GM12878 (cell line): ENCODE measurements around the gene SMIM43. TPM values are rescaled to one million over a fixed set of nuclear protein-coding genes. Genes with fewer than 3 reads are reported as not detected.

Experiments
- ATF3 ChIP-seq: IDR thresholded peaks from 2 replicates; pipeline ENCODE4 v1.6.1; 2011; ENCODE audit warnings: low read depth, mild to moderate bottlenecking, low read length, moderate library complexity, borderline replicate concordance; ENCODE audit errors: extremely low read depth
- BACH1 ChIP-seq: fragments of 450-650 bp; IDR thresholded peaks from 2 replicates; pipeline ENCODE4 v1.6.1; 2017; ENCODE audit warnings: mild to moderate bottlenecking, borderline replicate concordance
- DPF2 ChIP-seq: fragments of 450-650 bp; IDR thresholded peaks from 2 replicates; pipeline ENCODE4 v1.6.1; 2017; ENCODE audit warnings: mild to moderate bottlenecking
- E2F4 ChIP-seq: IDR thresholded peaks from 2 replicates; pipeline ENCODE4 v1.6.1; 2012; ENCODE audit warnings: low read depth, low read length, improper control_type of control experiment
- E2F8 ChIP-seq: fragments of 450-650 bp; IDR thresholded peaks from 2 replicates; pipeline ENCODE4 v1.6.1; 2018; ENCODE audit warnings: mild to moderate bottlenecking, low read depth, moderate library complexity; ENCODE audit not compliant: partially characterized antibody
- EGR1 ChIP-seq, 2 experiments: IDR thresholded peaks; 1 replicate in 1 of 2; 2 replicates in 1 of 2; pipeline ENCODE4 v1.6.1; 2011 to 2012; ENCODE audit warnings: low read depth in 2 of 2, low read length in 2 of 2, borderline replicate concordance in 1 of 2, mild to moderate bottlenecking in 1 of 2, moderate library complexity in 1 of 2
- IKZF1 ChIP-seq: fragments of 450-650 bp; conservative IDR thresholded peaks from 2 replicates; pipeline ENCODE4 v1.6.1; 2017; ENCODE audit warnings: antibody characterized with exemption, mild to moderate bottlenecking
- IRF3 ChIP-seq: fragments of 450-650 bp; IDR thresholded peaks from 2 replicates; pipeline ENCODE4 v1.6.1; 2014; ENCODE audit warnings: mild to moderate bottlenecking
- JUNB ChIP-seq: IDR thresholded peaks from 2 replicates; pipeline ENCODE4 v1.6.1; 2016; ENCODE audit warnings: antibody characterized with exemption, mild to moderate bottlenecking
- MEF2B ChIP-seq: fragments of 450-650 bp; IDR thresholded peaks from 2 replicates; pipeline ENCODE4 v1.6.1; 2018; ENCODE audit warnings: mild to moderate bottlenecking, moderate library complexity; ENCODE audit not compliant: partially characterized antibody, poor library complexity, severe bottlenecking
- MTA2 ChIP-seq: fragments of 450-650 bp; IDR thresholded peaks from 2 replicates; pipeline ENCODE4 v1.6.1; 2016; ENCODE audit warnings: low read depth, mild to moderate bottlenecking, moderate library complexity
- NFYA ChIP-seq: IDR thresholded peaks from 2 replicates; pipeline ENCODE4 v1.6.1; 2011; ENCODE audit warnings: low read depth, mild to moderate bottlenecking, low read length, improper control_type of control experiment, borderline replicate concordance
- NR2C2 ChIP-seq: IDR thresholded peaks from 2 replicates; pipeline ENCODE4 v1.6.1; 2011; ENCODE audit warnings: borderline replicate concordance, low read depth; ENCODE audit not compliant: control insufficient read depth, insufficient read length
- POLR2A ChIP-seq: IDR thresholded peaks from 2 replicates; pipeline ENCODE4 v1.6.1; 2011; ENCODE audit warnings: low read depth, mild to moderate bottlenecking, low read length
- RCOR1 ChIP-seq: conservative IDR thresholded peaks from 2 replicates; pipeline ENCODE4 v1.6.1; 2012; ENCODE audit warnings: low read depth, low read length, improper control_type of control experiment
- RELB ChIP-seq: fragments of 450-650 bp; IDR thresholded peaks from 2 replicates; pipeline ENCODE4 v1.6.1; 2017; ENCODE audit warnings: low read depth, mild to moderate bottlenecking, moderate library complexity
- RUNX3 ChIP-seq: IDR thresholded peaks from 2 replicates; pipeline ENCODE4 v1.6.1; 2012; ENCODE audit warnings: low read length, inconsistent platforms
- TCF3 ChIP-seq: IDR thresholded peaks from 2 replicates; pipeline ENCODE4 v1.6.1; 2012; ENCODE audit warnings: low read depth, mild to moderate bottlenecking, low read length, borderline replicate concordance; ENCODE audit not compliant: insufficient read depth
- ZBED1 ChIP-seq: IDR thresholded peaks from 2 replicates; pipeline ENCODE4 v1.6.1; 2016; ENCODE audit warnings: borderline replicate concordance
- ZBTB33 ChIP-seq: fragments of 450-650 bp; IDR thresholded peaks from 2 replicates; pipeline ENCODE4 v1.6.1; 2017; ENCODE audit warnings: mild to moderate bottlenecking
- polyA plus RNA-seq, 11 experiments: library from polyadenylated mRNA; depleted of rRNA in 4 of 11; unstranded in 6 of 11; stranded (reverse) in 5 of 11; fragments of >200 nt; fragmentation: Nextera tagmentation in 4 of 11; fragmentation: Illumina TruSeq in 1 of 11; extraction: Ambion mirVana in 4 of 11; extraction: Trizol in 1 of 11; gene quantifications; 1 replicate in 1 of 11; 2 replicates in 10 of 11; pipeline versions ENCODE4 v1.2.1 to v1.2.3, GENCODE V29; 2011 to 2016; ENCODE audit warnings: inconsistent platforms in 2 of 11, missing spikeins in 2 of 11, low read depth in 1 of 11
- total RNA-seq, 4 experiments: library from RNA; depleted of rRNA in 3 of 4; stranded (reverse); fragments of >200 nt in 3 of 4; fragmentation: Illumina TruSeq in 1 of 4; extraction: Trizol in 1 of 4; gene quantifications; 2 replicates each; pipeline versions ENCODE4 v1.2.1 to v1.2.3, GENCODE V29; 2013 to 2021

SMIM43 gene
- total and polyA plus RNA-seq, 10 of the 15 experiments (the other 5 are each of a cell fraction or from before 2014, with no cell fraction given), result 0.12 TPM; not detected in 9

GRCh38 chr4:121711263-121712000 lies 53.5 kb downstream of the SMIM43 start (continued):
- TF ChIP-seq RUNX3 (0 out of 2 replicates have a peak, but pooled peaks have one; percentile 33), DPF2 (peak; percentile 90), ZBED1 (no peak), IKZF1 (peak; percentile 84), BACH1 (peak; percentile 79; the same call in 1 of the 2 replicates), TCF3 (no peak), POLR2A (no peak), ATF3 (no peak), E2F8 (no peak), E2F4 (no peak), NFYA (no peak), MTA2 (peak; percentile 22; the same call in 1 of the 2 replicates), RELB (0 out of 2 replicates have a peak, but pooled peaks have one; percentile 12), IRF3 (no peak), EGR1 (IDR thresholded peaks at IDR 0.05; ENCODE audit: borderline replicate concordance in 1 of 2, low read depth in 2 of 2, low read length in 2 of 2) (no peak), MEF2B (peak; percentile 79), ZBTB33 (no peak), NR2C2 (no peak), JUNB (peak; percentile 30; the same call in 1 of the 2 replicates), RCOR1 (no peak)
